ENCODE data around the gene MYH11.

MYH11 gene

GRCh38 chr16:15886078-15886477, 29.2 kb upstream of the MYH11 start:
- DNase-seq (ENCODE audit: extremely low read depth, low read depth) = no peak
- TF ChIP-seq CTCF (IDR thresholded peaks at IDR 0.05; ENCODE audit: low read depth, low read length) = no peak

- no peak for DNase-seq (ENCODE audit: extremely low read depth, low read depth)
- TF ChIP-seq CTCF (IDR thresholded peaks at IDR 0.05; ENCODE audit: low read depth, low read length) = no peak
These were observed 28.8 kb upstream of the MYH11 start for GRCh38 chr16:15885560-15886001.

GRCh38 chr16:15882563-15882962, 25.7 kb upstream of the MYH11 start:
- TF ChIP-seq CTCF (IDR thresholded peaks at IDR 0.05; ENCODE audit: low read depth, low read length) = no peak
- no peak for DNase-seq (ENCODE audit: extremely low read depth, low read depth)

- TF ChIP-seq CTCF (IDR thresholded peaks at IDR 0.05; ENCODE audit: low read depth, low read length) = no peak
- DNase-seq (ENCODE audit: extremely low read depth, low read depth) = no peak
These were observed 25.1 kb upstream of the MYH11 start for GRCh38 chr16:15881794-15882379.

- no peak for TF ChIP-seq CTCF (IDR thresholded peaks at IDR 0.05; ENCODE audit: low read depth, low read length)
- no peak for DNase-seq (ENCODE audit: extremely low read depth, low read depth)
These were observed 23.8 kb upstream of the MYH11 start for GRCh38 chr16:15880434-15881308.

- no peak for TF ChIP-seq CTCF (IDR thresholded peaks at IDR 0.05; ENCODE audit: low read depth, low read length)
- peak; percentile 86 for DNase-seq (ENCODE audit: extremely low read depth, low read depth)
These were observed 22.5 kb upstream of the MYH11 start for GRCh38 chr16:15879255-15879811.

- no peak for DNase-seq (ENCODE audit: extremely low read depth, low read depth)
- no peak for TF ChIP-seq CTCF (IDR thresholded peaks at IDR 0.05; ENCODE audit: low read depth, low read length)
These were observed 19.7 kb upstream of the MYH11 start for GRCh38 chr16:15876503-15876902.

Data from AG09319 (cell line).